CD1c-positive myeloid dendritic cell (primary cell): ENCODE results near the gene TMEM252.

Experiments used
- DNase-seq: peaks from one replicate; pipeline ENCODE4 v3.0.0-alpha.2; 2016; ENCODE audit errors: extremely low spot score

The TMEM252 gene

GRCh38 chr9:68498816-68499215, 41.9 kb downstream of the TMEM252 start:
- no peak for DNase-seq

GRCh38 chr9:68497629-68498028, 43.1 kb downstream of the TMEM252 start:
- DNase-seq, result no peak

- no peak for DNase-seq
Observed at GRCh38 chr9:68496356-68496755, 44.3 kb downstream of the TMEM252 start.

GRCh38 chr9:68495247-68495646, 45.4 kb downstream of the TMEM252 start:
- DNase-seq, result no peak

GRCh38 chr9:68493958-68494577, 46.6 kb downstream of the TMEM252 start:
- no peak for DNase-seq

- DNase-seq, result no peak
Observed at GRCh38 chr9:68493541-68493940, 47.1 kb downstream of the TMEM252 start.

GRCh38 chr9:68492806-68493205, 47.9 kb downstream of the TMEM252 start:
- no peak for DNase-seq

- DNase-seq, result no peak
Observed at GRCh38 chr9:68489646-68490045, 51.0 kb downstream of the TMEM252 start.

GRCh38 chr9:68488126-68488525, 52.6 kb downstream of the TMEM252 start:
- DNase-seq, result no peak
